ENCODE results near the gene PDGFD. TPM values are rescaled to one million over a fixed set of nuclear protein-coding genes. Genes with fewer than 3 reads are reported as not detected.
A peak's percentile ranks its signal among the peaks of the same experiment; 100 is the strongest.

The PDGFD gene
- total and polyA plus RNA-seq, 2 donors (not counting 1 experiment from before 2014, with no cell fraction given) = 1.3 TPM

GRCh38 chr11:104148706-104149105 lies 15.2 kb downstream of the PDGFD start:
- Histone ChIP-seq H3K79me2 (ENCODE audit: control insufficient read depth, insufficient read depth, low read length) (no peaks in the 10 kb centered on the region), H2AFZ (ENCODE audit: low read length) (no peak overlapping the region), H3K4me2 (ENCODE audit: extremely low read depth, insufficient read depth, low read length) (no peak overlapping the region), H3K27ac (ENCODE audit: insufficient read depth, low read length) (no peak overlapping the region), H3K4me3 (replicated peaks in 1 of 4; ENCODE audit: control extremely low read depth in 1 of 4, insufficient read depth in 1 of 4, low read depth in 3 of 4, low read length in 4 of 4) (no peak overlapping the region), H4K20me1 (ENCODE audit: control insufficient read depth, extremely low read depth, insufficient read depth, low read length) (no peaks in the 10 kb centered on the region), H3K4me1 (ENCODE audit: control insufficient read depth, extremely low read depth, insufficient read depth, low read length) (no peaks in the 10 kb centered on the region), H3K9ac (ENCODE audit: insufficient read depth, low read length) (no peak overlapping the region), H3K27me3 (ENCODE audit: control insufficient read depth, insufficient read depth, low read length) (no peaks in the 10 kb centered on the region), H3K36me3 (ENCODE audit: control insufficient read depth, insufficient read depth, low read length) (no peaks in the 10 kb centered on the region), H3K9me3 (ENCODE audit: control insufficient read depth, insufficient read depth, low read depth, low read length) (no peaks in the 10 kb centered on the region)
- no peak for TF ChIP-seq CTCF (conservative IDR thresholded peaks at IDR 0.05 in 1 of 2, IDR thresholded peaks at IDR 0.05 in 1 of 2; ENCODE audit: low read depth in 1 of 2, low read length in 2 of 2)
- no peak for TF ChIP-seq EZH2 (IDR thresholded peaks at IDR 0.05; ENCODE audit: low read length, missing control alignments)
- no peak for DNase-seq (ENCODE audit: low read depth in 2 of 2)

GRCh38 chr11:104148074-104148473 lies 15.9 kb downstream of the PDGFD start:
- H3K4me1 ChIP-seq (ENCODE audit: control insufficient read depth, extremely low read depth, insufficient read depth, low read length) = no peaks in the 10 kb centered on the region
- DNase-seq (ENCODE audit: low read depth in 2 of 2) = peak; percentile 57 to 90
- H3K79me2 ChIP-seq (ENCODE audit: control insufficient read depth, insufficient read depth, low read length) = no peaks in the 10 kb centered on the region
- TF ChIP-seq CTCF (conservative IDR thresholded peaks at IDR 0.05 in 1 of 2, IDR thresholded peaks at IDR 0.05 in 1 of 2; ENCODE audit: low read depth in 1 of 2, low read length in 2 of 2) (no peak), EZH2 (IDR thresholded peaks at IDR 0.05; ENCODE audit: low read length, missing control alignments) (no peak)
- no peak overlapping the region for H3K4me3 ChIP-seq (replicated peaks in 1 of 4; ENCODE audit: control extremely low read depth in 1 of 4, insufficient read depth in 1 of 4, low read depth in 3 of 4, low read length in 4 of 4)
- no peaks in the 10 kb centered on the region for H3K36me3 ChIP-seq (ENCODE audit: control insufficient read depth, insufficient read depth, low read length)
- no peaks in the 10 kb centered on the region for H3K9me3 ChIP-seq (ENCODE audit: control insufficient read depth, insufficient read depth, low read depth, low read length)
- no peak overlapping the region for H3K4me2 ChIP-seq (ENCODE audit: extremely low read depth, insufficient read depth, low read length)
- H3K27me3 ChIP-seq (ENCODE audit: control insufficient read depth, insufficient read depth, low read length) = no peaks in the 10 kb centered on the region
- H4K20me1 ChIP-seq (ENCODE audit: control insufficient read depth, extremely low read depth, insufficient read depth, low read length) = no peaks in the 10 kb centered on the region
- no peak overlapping the region for H3K9ac ChIP-seq (ENCODE audit: insufficient read depth, low read length)
- no peak overlapping the region for H3K27ac ChIP-seq (ENCODE audit: insufficient read depth, low read length)
- H2AFZ ChIP-seq (ENCODE audit: low read length) = no peak overlapping the region

- Histone ChIP-seq H3K4me1 (ENCODE audit: control insufficient read depth, extremely low read depth, insufficient read depth, low read length) (no peaks in the 10 kb centered on the region), H4K20me1 (ENCODE audit: control insufficient read depth, extremely low read depth, insufficient read depth, low read length) (no peaks in the 10 kb centered on the region), H2AFZ (ENCODE audit: low read length) (no peak overlapping the region), H3K79me2 (ENCODE audit: control insufficient read depth, insufficient read depth, low read length) (no peaks in the 10 kb centered on the region), H3K4me2 (ENCODE audit: extremely low read depth, insufficient read depth, low read length) (no peak overlapping the region), H3K27ac (ENCODE audit: insufficient read depth, low read length) (no peak overlapping the region), H3K9ac (ENCODE audit: insufficient read depth, low read length) (no peak overlapping the region), H3K9me3 (ENCODE audit: control insufficient read depth, insufficient read depth, low read depth, low read length) (no peaks in the 10 kb centered on the region), H3K36me3 (ENCODE audit: control insufficient read depth, insufficient read depth, low read length) (no peaks in the 10 kb centered on the region), H3K4me3 (replicated peaks in 1 of 4; ENCODE audit: control extremely low read depth in 1 of 4, insufficient read depth in 1 of 4, low read depth in 3 of 4, low read length in 4 of 4) (no peak overlapping the region), H3K27me3 (ENCODE audit: control insufficient read depth, insufficient read depth, low read length) (no peaks in the 10 kb centered on the region)
- TF ChIP-seq CTCF (conservative IDR thresholded peaks at IDR 0.05 in 1 of 2, IDR thresholded peaks at IDR 0.05 in 1 of 2; ENCODE audit: low read depth in 1 of 2, low read length in 2 of 2) (no peak), EZH2 (IDR thresholded peaks at IDR 0.05; ENCODE audit: low read length, missing control alignments) (no peak)
- no peak for DNase-seq (ENCODE audit: low read depth in 2 of 2)
These were observed 17.0 kb downstream of the PDGFD start for GRCh38 chr11:104146943-104147342.
